Measurements from ENCODE around the gene KRT5. TPM values are rescaled to one million over a fixed set of nuclear protein-coding genes. Genes with fewer than 3 reads are reported as not detected.

The KRT5 gene
- 1 to 10 TPM; 1.2 to 4.6 TPM for total RNA-seq
- long read RNA-seq, partial matches to known transcripts, result 1 of 1 reads
- long read RNA-seq, other reads (novel, unspliced or antisense), result 0 of 1 reads

DNA sequence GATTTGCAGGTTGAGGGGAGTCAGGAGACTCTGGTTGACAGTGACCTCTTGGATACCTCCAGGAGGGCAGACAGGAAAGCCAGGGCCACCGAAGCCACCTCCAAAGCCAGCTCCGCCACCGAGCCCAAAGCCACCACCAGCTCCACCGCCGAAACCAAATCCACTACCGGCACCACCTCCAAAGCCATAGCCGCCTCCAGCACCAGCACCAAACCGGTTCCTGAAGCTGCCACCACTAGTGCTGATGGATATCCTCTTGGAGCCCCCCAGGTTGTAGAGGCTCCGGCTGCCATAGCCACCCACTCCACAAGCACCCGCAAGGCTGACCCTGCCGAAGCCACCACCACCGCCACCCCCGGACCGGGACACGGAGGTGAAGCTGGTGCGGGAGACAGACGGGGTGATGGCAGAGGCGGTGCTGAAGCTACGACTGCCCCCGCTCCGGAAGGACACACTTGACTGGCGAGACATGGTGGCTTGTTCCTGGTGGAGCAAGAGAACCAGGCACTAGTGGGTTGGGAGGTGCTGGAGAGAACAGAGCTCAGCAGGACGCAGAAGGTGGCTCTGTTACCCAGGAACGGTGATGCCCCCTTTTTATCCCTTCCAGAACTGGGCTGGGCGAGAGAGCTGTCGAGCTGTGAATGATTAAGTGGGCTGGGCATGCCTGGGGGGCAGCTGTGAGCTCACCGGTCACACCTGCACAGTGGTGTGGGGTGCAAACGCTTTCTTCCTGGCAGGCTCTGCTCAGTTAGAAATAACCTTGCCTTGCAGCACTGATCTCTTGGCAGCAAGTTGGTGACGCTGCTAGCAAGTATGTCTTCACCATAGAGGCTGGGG lies at the start of gene KRT5:
TSS of gene KRT5 (minus strand) at position 569 of the 837 bp plus-strand sequence. CDS start at position 471, 98 bp downstream.
- no peak for DNase-seq
- ATAC-seq, result peak in 1 of 2 donors; percentile 5
- intact Hi-C loops (cut with DNase I), result no loop called here

DNA sequence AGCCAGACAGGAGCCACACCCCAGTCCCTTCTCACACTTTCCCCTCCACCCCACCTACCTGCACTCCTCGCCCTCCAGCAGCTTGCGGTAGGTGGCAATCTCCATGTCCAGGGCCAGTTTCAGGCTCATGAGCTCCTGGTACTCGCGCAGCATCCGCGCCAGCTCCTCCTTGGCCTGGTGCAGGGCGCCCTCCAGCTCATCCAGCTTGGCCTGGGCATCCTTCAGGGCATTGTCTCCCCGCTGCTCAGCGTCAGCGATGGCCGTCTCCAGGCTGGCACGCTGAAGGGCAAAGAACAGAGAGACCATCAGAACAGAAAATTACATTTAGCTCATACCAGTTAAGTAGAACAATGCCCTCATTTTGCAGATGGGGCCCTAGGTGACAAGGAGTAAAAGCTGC lies 47.9 kb upstream of the KRT5 start:
- intact Hi-C loops (cut with DNase I), result no loop called here
- no peak for DNase-seq

DNA sequence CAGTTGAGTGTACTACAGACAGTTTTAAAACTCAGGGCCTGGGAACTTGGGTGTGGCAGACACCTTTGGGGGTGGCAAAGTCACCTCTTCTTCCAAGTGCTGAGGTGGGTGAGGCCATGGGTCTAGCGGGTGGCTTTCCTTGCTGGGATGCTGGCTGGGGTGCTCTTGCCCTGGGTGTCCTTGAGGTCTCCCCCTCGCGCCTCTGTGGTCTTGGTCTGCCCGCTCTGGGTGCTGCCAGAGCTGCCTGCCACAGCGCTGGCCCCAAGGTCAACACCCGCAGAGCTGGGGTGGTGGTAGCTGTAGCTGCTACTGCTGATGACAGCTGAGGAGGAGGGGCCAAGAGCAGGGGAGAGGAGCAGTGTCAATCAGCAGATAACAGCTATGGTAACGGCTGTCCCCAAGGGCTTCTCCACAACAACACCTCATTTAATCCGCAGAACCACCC lies 46.7 kb upstream of the KRT5 start:
- intact Hi-C loops (cut with DNase I), result no loop called here
- ATAC-seq (peak; percentile 91 to 95), DNase-seq (peak; percentile 68)

More for the DNA sequence above, 47.9 kb upstream of the KRT5 start:
- no peak for ATAC-seq

DNA sequence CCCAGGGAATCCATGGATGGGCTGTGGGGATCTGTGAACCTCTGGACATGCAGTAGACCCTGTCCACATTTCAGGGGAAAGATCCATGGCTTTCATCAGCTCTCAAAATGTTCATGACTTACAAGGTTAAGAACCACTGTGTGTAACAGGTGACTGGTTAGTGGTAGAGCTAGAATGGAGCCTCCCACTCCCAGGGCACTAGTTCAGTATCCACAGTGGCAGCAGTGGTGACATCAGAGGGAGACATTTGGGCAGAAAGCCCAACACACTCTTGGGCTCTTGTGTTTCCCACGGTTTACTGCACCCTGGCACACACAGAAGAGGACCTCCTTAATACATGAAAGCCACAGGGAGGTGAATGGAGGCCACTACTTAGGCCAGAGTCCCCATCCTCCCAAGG lies 44.4 kb upstream of the KRT5 start:
- no peak for ATAC-seq
- intact Hi-C loops (cut with DNase I), result no loop called here
- DNase-seq, result no peak

DNA sequence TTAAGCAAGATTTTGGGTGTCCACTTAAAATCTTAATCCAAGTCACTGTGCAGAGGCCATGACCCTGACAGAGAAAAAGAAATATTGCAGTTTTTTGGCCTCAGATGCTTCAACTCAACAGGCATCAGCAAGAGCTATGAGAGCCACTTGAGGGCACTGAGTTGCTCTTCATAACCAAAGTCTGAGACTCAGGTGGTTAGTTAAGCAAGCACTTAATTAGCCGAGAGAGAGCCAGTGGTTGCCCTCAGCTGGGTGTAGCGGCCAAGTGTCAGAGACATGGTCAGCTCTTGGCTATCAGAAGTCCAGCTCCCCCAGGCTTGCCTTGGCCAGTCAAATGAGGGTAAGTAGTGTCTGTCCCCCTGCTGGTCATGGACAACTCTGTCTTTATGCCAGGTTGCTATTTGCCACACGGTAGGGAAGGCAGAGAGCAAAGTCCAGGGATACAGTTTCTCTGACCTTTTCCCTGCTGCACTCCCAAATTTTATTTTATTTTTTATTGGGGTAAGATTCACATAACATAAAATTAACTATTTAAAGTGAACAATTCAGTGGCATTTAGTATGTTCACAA lies 41.8 kb upstream of the KRT5 start:
- no peak for DNase-seq
- intact Hi-C loops (cut with DNase I), result no loop called here
- no peak for ATAC-seq

DNA sequence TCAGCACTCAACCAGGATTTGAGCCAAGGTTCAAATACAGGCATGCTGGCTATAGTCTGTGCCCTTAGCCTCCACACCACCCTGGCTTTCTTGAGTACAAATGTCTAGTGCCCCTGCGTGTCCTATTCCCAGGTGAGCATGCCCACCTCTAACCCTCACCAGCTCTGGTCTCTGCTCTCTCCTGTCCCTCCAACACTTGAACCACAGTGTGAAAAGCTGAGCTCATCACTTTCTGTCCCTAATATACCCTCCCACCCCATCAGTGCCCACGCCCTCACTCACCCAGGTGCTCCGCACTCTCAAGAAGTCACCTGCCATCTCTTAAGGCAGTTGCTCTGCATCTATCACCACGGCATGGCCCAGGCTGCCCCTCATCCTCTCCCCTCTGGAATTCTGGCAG lies 39.8 kb upstream of the KRT5 start:
- intact Hi-C loops (cut with DNase I), result no loop called here
- no peak for DNase-seq
- no peak for ATAC-seq

DNA sequence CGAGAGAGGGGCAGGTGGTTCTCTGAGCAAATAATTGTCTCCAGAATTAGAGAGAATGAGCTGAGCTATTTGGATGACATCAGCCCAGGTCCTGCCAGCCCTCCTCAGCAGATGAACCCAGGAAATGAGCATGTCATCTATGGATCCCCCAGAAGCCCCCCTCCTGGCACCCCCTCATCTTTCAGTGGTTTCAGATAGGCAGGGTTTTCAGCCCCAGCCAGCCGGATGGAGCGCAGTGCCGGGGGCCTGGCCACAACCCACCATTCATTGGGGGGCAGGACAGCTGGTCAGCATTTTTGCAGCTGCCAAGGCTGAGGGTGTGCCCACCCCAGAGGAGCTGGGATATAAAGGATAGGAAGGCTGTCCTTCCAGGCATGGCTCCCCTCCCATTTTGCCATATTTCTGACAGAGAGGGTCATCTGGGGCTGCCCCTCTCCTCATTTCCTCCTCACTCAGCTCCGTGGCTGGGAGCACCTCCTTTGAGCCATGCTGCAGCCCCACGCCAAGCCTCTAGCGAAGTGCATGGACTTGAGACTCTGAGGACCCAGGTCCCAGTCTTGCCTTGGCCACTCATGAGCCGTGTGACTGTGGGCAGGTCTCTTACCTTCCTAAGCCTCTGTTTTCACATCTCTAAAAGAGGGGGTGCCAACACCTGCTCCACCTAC lies 38.7 kb upstream of the KRT5 start:
- peak in 1 of 2 donors; percentile 5 for ATAC-seq
- no peak for DNase-seq
- intact Hi-C loops (cut with DNase I), result no loop called here

DNA sequence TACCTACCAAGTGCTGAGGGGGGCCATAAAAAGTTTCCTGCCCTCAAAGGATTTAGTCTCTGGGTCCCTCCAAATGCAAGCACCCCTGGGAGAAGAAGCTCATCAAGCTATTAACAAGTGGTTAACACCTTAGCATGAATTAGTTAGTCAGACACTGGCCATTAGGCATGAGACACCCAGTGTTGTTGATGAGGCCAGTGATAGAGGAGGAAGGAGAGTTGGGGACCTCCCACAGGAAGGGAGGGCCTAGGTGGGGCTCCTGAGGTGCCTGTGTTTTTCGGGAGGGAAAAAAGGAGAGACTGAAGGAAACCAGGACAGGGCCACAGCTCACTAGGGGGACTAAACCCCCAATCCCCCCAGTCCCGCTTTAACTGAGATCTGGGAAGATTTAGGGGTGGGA lies 37.3 kb upstream of the KRT5 start:
- intact Hi-C loops (cut with DNase I), result no loop called here

DNA sequence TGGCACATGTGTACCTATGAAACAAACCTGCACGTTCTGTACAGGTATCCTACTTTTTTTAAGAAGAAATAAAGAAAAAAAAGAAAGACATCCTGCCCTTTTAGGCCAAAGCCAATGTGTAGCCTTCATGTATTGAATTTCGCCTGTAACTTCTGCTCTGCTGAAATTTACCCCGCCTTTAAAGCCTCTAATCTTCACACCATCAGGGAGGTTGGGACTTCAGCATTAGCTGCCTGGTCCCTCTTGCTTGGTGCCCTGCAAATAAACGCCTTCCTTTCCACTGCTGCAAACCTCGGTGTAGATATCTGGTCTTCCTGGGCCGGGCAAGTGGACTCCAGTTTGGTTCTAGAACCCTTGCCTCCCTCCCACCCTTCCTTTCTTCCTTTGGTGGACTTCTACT lies 35.4 kb upstream of the KRT5 start:
- ATAC-seq, result no peak
- intact Hi-C loops (cut with DNase I), result no loop called here
- no peak for DNase-seq

More for the DNA sequence above, 37.3 kb upstream of the KRT5 start:
- no peak for ATAC-seq
- DNase-seq, result no peak

DNA sequence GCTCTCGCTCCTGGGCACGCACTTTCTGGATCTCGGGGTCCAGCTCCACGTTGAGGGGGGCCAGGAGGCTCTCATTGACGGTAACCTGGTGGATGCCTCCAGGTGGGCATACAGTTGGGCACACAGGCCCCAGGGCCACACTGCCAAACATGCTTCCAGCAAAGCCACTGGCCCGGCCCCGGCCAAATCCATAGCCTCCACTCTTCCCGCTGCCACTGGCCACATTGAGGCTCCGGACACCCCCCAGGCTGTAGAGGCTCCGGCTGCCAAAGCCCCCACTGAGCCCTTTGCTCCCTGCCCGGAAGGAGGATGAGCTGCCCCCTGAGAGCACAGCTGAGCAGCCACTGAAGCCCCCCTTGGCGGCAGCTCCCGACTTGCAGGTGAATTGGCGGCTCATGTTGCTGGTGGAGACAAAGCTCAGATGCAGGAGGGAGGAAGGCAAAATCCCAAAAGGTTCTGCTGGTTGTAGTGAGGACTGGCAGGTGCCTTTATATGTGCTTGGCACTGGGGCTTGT lies 32.5 kb upstream of the KRT5 start, which contains the start of gene KRT71:
TSS of gene KRT71 (minus strand) at position 465 of the 515 bp plus-strand sequence. CDS start at position 397, 68 bp downstream.
- DNase-seq (no peak), ATAC-seq (no peak)
- intact Hi-C loops (cut with DNase I), result no loop called here

DNA sequence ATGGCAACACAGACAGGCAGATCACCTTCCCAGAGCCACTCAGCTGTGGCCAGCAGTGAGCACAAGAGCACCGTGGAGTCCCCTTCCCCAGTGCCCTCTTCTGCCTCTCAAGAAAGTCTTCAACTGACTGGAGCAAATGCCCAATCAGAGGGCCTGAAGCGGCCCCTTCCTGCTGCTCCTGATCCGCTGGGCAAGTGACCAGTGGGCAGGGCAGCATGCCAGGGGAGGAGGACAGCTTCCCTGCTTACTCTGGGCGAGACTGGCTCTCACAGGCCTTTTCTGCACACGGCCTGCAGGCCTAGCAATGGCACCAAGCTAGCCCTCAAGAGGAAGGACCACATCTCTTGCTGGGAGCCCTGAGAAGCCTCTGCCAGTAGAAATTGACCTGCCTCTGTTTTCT lies 31.9 kb upstream of the KRT5 start:
- no peak for DNase-seq
- intact Hi-C loops (cut with DNase I), result no loop called here
- peak; percentile 54 to 59 for ATAC-seq

DNA sequence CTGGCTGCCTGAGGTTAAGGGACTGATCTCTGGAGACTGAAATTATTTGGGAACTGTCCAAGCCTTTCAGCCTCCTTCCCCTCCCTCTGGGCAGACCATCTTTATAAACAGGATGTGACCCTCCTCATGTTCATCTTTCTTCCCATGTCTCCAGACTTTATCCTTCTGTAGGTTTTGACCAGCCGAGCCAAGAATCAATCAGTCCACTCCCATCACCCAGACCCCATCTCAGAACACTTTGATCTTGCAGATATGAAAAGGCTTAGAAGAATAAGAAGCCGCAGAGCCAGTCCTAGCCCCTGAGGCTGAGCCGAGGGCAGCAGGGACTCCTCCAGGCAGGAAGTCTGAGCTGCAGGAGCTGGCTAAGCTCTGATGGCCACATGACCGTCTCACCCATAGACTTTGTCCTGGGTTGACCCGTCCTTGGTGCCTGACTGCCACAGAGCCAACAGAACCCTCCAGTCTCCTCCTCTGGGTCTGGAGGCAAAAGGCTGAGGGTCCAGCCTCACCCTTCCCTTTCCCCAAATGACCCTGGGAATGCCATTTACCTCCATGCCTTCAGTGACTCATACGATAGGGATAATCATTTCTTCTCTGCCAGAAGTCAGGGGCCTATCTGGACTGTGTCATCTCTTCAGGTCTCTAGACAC lies 31.1 kb upstream of the KRT5 start:
- DNase-seq (no peak), ATAC-seq (peak in 1 of 2 donors; percentile 42)
- intact Hi-C loops (cut with DNase I), result no loop called here

DNA sequence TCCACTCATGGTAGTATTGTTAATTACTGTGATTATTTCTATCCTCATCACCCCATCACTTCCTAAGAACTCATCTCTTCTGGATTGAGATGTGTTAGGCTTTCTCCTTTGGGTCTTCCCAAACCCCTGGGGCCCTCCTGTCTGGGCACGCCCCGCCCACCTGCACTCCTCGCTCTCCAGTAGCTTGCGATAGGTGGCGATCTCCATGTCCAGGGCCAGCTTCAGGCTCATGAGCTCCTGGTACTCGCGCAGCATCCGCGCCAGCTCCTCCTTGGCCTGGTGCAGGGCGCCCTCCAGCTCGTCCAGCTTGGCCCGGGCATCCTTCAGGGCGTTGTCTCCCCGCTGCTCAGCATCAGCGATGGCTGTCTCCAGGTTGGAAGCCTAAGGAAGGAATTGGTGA lies 25.9 kb upstream of the KRT5 start:
- intact Hi-C loops (cut with DNase I), result no loop called here
- no peak for DNase-seq
- ATAC-seq, result no peak

DNA sequence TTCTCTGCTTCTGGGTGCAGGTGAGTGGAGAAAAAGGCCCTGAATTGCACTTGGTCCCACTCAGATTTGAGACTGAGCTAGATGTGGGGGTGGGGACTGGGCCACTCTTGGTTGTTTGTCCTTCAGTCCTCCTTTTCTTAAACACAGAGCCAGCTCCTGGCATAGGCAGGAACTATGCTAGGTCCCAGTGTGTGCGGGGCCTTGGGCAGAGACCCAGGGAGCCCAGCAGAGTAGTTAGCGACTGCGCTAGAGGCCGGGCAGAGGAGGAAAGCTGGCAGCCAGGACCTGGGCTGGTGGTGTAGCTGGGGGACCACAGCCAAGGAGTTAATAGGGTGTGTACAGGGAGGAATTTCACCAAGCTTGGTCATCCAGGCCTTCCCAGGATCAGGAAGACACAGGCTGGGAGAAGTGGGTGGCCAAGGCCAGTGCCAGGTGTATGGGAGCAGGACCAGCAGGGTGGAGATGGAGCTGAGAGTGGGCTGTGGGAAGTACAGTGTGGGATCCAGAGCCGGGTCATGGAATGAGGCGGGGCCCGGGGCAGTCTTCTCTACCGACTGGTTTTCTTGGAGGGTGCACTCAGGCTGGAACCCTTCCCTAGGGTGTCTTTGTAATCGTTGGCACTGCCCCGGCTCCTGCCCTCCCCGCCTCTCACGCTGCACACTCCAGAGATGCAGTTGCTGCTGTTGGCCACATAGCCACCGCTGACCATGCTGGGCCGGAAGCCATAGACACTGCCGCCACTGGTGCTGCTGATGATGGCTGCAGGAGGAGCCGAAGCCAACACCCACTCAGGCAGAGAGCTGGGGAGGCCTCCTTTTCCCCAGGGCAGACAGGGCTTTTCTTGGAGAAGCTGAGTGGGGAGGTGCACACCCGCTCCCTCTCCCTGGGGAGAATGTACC lies 24.0 kb upstream of the KRT5 start:
- intact Hi-C loops (cut with DNase I), result no loop called here
- ATAC-seq, result peak; percentile 68 to 88
- DNase-seq, result no peak

DNA sequence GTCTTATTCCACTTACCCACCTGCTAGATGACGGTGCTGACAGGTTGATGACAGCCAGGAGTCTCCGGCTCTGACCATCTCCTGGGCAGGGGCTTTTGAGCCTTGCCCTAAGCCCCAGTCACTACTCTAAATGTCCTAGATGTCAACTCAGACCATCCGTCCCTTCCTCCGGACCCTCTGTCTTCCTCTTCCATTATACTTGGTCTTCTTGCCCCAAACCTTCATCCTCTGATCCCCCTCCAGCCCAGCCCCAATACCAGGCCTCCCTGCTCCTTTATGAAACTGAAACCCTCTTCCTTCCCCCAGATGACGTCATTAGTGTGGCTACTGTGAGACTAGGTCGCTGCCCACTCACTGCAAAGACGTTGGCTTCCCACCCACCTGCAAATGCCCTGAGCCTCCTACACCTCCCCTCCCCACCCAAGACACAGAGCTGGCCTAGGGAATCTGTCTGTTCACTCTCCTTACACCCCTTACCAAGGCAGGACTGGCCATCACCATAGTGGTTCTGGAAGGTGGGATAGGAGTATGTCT lies 22.7 kb upstream of the KRT5 start:
- ATAC-seq, result no peak
- no peak for DNase-seq
- intact Hi-C loops (cut with DNase I), result no loop called here

DNA sequence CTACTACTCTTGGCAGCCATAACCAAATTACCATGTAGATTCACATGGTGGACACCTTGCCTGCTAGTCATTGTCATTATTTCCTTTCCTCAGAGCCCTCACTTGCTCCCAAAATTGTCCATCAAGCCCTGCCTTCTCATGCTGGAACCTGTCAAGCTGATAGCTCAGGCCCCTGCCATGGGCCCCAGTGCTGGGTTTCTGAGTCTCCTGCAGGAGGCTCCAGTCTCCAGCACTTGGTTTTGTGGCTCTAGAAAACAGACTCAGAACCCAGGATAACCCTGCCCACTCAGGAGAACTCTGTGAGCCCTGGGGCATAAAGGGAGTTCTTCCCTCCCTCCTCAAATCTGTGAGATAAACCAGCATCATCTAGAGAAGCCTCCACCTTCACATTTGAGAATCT lies 22.0 kb upstream of the KRT5 start:
- no peak for ATAC-seq
- no peak for DNase-seq
- intact Hi-C loops (cut with DNase I), result no loop called here

DNA sequence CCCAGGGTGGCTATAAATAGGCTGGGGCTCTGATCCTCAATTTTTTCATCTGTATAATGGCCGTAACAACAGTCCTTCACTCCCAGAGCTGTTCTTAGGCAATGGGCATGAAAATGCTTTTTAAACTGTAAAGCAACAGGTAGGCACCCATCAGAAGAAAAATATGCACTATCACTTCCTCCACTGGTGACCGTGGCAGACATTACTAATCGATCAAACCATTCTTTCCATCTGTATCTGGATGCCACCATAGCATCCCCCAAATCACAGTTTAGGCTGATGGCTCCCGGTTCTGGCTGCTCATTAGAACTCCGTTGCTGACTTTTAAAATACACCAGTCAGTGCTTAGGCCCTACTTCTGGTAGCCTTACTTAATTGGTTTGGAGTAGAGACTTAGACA lies 21.5 kb upstream of the KRT5 start:
- intact Hi-C loops (cut with DNase I), result no loop called here
- no peak for ATAC-seq
- no peak for DNase-seq

DNA sequence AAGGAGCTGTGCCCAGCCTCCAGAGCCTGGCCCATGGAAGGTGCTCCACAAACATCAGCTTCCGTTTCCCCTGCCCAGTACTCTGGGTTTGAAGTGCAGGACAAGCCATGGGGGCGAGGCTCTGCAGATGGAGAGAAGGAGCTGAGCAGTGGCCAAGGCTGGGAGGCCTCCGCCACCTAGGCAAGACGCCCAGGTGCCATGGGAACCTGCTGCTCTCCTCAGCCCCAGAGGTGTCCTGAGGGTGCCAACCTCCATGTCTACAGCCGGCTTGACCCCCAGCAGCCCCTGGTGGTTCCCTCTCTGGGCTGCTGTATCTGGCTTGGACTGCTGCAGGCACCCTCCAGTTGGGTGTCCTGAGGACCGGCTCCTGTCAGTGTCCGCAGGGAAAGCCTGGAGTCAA lies 20.3 kb upstream of the KRT5 start:
- intact Hi-C loops (cut with DNase I), result no loop called here
- no peak for DNase-seq
- no peak for ATAC-seq

Data from left cardiac atrium (tissue), 4 donors.